Keratinocyte (primary cell): ENCODE data around the gene STK11IP.

Experiments used
- CTCF ChIP-seq, 3 experiments: IDR thresholded peaks in 1 of 3; conservative IDR thresholded peaks in 1 of 3; optimal IDR thresholded peaks in 1 of 3; 2 replicates in 2 of 3; 3 replicates in 1 of 3; pipeline versions ENCODE3 to v1.5.1; 2011; ENCODE audit warnings: low read length in 3 of 3, mild to moderate bottlenecking in 3 of 3, moderate library complexity in 2 of 3, control low read depth in 1 of 3, inconsistent platforms in 1 of 3; ENCODE audit not compliant: insufficient read depth in 2 of 3; ENCODE audit errors: extremely low read depth in 1 of 3
- EZH2 ChIP-seq: IDR thresholded peaks from one replicate; pipeline ENCODE4 v1.6.1; 2012; ENCODE audit warnings: inconsistent platforms, mild to moderate bottlenecking, low read length, moderate library complexity

- TF ChIP-seq CTCF (optimal IDR thresholded peaks at IDR 0.05 in 1 of 3, IDR thresholded peaks at IDR 0.05 in 1 of 3, conservative IDR thresholded peaks at IDR 0.05 in 1 of 3; ENCODE audit: extremely low read depth in 1 of 3, insufficient read depth in 2 of 3, low read length in 3 of 3) (no peak), EZH2 (no peak)
These were observed 10.8 kb downstream of the STK11IP start for GRCh38 chr2:219608399-219608964.
